ENCODE data around the gene GNMT. TPM values are rescaled to one million over a fixed set of nuclear protein-coding genes. Genes with fewer than 3 reads are reported as not detected.
A peak's percentile ranks its signal among the peaks of the same experiment; 100 is the strongest.

Gene GNMT
- total and polyA plus RNA-seq, 2 experiments from 2014 or later = 4.4 to 16.2 TPM

DNA sequence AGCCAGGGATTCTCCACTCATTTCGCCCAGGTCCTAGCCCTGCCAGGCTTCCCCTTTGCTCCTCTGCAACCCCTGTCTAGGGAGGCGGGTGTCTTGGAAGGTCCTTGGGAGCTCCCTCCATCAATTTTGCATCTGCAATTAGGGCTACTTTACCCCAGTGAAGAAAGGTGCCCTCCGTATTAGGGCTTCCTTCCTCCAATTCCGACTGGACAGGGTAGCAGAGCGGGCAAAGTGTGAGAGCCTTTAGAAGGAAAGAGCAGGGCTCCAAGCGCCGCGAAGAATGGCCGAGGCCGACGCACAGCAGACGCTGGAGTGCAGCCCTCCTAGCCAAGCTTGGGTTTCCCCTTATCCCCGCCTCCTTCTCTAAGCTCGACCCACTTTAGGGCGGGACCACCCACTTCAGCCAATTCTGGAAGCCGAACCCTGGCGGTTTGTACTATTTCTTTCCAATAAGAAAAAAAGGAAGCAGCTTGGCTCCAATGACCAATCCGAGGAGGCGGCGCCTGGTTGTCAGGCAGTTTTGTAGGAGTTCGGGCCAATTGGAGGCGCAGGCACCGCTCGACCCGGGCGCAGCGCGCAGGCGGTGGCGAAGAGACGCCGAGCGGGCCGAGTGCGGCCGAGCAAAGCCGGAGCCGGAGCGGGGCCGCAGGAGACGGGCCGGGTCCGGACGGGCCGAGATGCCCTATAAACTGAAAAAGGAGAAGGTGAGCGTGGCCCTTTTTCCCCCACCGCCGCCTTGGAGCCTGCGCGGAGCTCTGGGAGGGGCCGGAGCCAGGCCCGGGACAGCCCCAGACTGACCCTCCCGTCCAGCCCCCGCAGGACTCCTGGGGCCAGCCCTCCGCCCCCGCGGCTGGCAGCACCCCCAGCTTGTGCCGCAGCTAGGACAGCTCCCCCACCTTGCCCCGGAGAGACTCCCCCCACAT lies 23.7 kb downstream of the GNMT start, which contains the start of gene PPP2R5D:
TSS of gene PPP2R5D (plus strand) at position 570 of the 923 bp plus-strand sequence. CDS start at position 678, 108 bp downstream.
- Histone ChIP-seq H3K9me2 (replicated peaks; ENCODE audit: insufficient read depth) (no peaks in the 10 kb centered on the region), H3K27ac (peak within 1 kb of the TSS; percentile 77), H3K36me3 (replicated peaks; ENCODE audit: insufficient read depth, low read depth) (no peaks in the 10 kb centered on the region), H3K27me3 (no peaks in the 10 kb centered on the region), H3K9me3 (ENCODE audit: low read depth) (no peaks in the 10 kb centered on the region), H2AFZ (peak within 1 kb of the TSS; percentile 54), H3K79me2 (peaks cover 30% of the 10 kb centered on the region), H3K4me3 (peak within 1 kb of the TSS; percentile 35), H3K4me2 (peak within 1 kb of the TSS; percentile 95), H3K4me1 (ENCODE audit: insufficient read depth) (peaks cover 14% of the 10 kb centered on the region), H4K20me1 (ENCODE audit: insufficient read depth, poor library complexity, severe bottlenecking) (peaks cover 3% of the 10 kb centered on the region)
- TF ChIP-seq EZH2phosphoT487 (IDR thresholded peaks at IDR 0.05; ENCODE audit: low read depth, severe bottlenecking, unreplicated experiment) = no peak
- peak; percentile 99 for DNase-seq (ENCODE audit: low spot score)
- WGBS (ENCODE audit: low lambda C conversion rate, missing lambda C conversion rate) = 1% methylated on average over 48 of the region's 59 CpGs

DNA sequence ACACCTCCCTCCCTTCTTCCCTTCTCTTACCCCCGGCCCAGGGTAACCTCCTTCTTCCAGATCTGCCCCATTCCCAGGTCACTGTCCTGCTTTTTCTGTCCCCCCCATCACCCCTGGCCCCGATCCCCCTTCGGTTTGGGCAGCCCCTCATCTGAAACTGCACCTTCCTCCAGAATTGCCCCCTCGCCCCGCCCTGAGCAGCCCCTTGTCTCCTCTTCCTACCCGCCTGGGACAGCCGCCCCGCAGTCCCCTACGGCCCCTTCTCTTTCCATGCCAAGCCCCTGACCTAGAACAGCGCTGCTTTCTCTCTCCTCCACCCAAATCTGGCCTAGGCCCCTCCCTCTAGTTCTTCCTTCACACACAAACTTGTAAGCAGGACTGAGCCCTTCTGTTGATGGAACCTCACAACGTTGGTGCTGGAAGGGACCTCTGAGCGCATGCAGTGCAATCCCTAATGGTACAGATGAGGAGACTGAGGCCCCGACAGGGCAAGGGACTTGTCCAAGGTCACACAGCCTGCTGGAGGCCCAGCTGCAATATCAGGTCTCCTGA lies 24.4 kb downstream of the GNMT start:
- no peaks in the 10 kb centered on the region for H3K27me3 ChIP-seq
- H4K20me1 ChIP-seq (ENCODE audit: insufficient read depth, poor library complexity, severe bottlenecking) = peaks cover 3% of the 10 kb centered on the region
- no peaks in the 10 kb centered on the region for H3K36me3 ChIP-seq (replicated peaks; ENCODE audit: insufficient read depth, low read depth)
- peak overlapping the region; percentile 95 for H3K4me2 ChIP-seq
- peak overlapping the region; percentile 35 for H3K4me3 ChIP-seq
- peaks cover 30% of the 10 kb centered on the region for H3K79me2 ChIP-seq
- no peaks in the 10 kb centered on the region for H3K9me2 ChIP-seq (replicated peaks; ENCODE audit: insufficient read depth)
- no peaks in the 10 kb centered on the region for H3K9me3 ChIP-seq (ENCODE audit: low read depth)
- peak overlapping the region; percentile 47 for H3K27ac ChIP-seq
- H3K4me1 ChIP-seq (ENCODE audit: insufficient read depth) = peaks cover 14% of the 10 kb centered on the region
- peak overlapping the region; percentile 22 for H2AFZ ChIP-seq
- TF ChIP-seq, protein P1, sequence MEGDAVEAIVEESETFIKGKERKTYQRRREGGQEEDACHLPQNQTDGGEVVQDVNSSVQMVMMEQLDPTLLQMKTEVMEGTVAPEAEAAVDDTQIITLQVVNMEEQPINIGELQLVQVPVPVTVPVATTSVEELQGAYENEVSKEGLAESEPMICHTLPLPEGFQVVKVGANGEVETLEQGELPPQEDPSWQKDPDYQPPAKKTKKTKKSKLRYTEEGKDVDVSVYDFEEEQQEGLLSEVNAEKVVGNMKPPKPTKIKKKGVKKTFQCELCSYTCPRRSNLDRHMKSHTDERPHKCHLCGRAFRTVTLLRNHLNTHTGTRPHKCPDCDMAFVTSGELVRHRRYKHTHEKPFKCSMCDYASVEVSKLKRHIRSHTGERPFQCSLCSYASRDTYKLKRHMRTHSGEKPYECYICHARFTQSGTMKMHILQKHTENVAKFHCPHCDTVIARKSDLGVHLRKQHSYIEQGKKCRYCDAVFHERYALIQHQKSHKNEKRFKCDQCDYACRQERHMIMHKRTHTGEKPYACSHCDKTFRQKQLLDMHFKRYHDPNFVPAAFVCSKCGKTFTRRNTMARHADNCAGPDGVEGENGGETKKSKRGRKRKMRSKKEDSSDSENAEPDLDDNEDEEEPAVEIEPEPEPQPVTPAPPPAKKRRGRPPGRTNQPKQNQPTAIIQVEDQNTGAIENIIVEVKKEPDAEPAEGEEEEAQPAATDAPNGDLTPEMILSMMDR (IDR thresholded peaks at IDR 0.05; ENCODE audit: poor library complexity) = no peak
- no peak for TF ChIP-seq EZH2phosphoT487 (IDR thresholded peaks at IDR 0.05; ENCODE audit: low read depth, severe bottlenecking, unreplicated experiment)
- no peak for TF ChIP-seq EZH2 (IDR thresholded peaks at IDR 0.05; ENCODE audit: borderline replicate concordance)
- DNase-seq (ENCODE audit: low spot score) = peak; percentile 33
- WGBS (ENCODE audit: low lambda C conversion rate, missing lambda C conversion rate) = 24% methylated on average over 8 of the region's 13 CpGs

DNA sequence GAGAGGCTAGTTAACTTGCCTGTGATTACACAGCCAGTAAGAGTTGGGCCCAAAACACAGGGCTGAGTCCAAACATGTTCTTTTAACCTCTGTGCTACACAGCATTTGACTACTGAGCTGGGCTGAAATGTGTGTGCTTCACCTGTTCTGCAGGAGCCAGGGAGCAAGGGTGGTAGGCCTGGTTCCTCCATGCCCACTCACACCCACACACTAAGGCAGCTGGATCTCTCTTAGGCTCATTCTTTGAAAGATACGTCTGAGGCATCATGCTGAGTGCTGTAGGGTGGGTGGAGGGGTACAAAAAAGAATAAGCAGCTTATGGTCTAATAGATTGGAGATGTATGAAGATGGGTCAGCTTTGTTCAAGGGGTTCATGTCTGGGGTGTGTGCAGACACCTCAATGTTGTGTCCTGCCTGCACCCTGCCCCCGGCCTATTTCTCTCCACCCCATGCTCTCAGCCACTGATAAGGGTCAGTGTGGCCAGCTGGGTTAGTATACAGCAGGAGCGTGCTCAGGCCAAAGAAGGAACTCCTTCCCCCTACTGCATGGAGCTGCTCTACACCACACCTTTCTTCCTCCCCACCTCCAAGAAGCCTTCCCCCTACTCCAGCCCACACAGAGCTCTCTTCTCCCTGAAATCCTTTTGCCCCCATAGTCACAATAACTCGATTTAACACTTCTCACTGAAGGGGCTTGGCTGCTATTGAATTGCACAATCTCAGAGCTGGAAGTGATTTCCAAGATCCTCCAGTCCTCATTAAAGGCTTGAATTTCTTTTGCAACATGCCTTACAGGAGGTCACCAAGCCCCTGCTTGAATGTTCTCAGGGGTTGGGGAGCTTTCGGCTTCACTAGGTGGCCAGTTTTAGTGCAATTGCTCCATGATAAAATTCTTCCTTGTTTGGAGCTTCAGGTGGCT lies 27.2 kb downstream of the GNMT start:
- Histone ChIP-seq H3K79me2 (peaks cover 46% of the 10 kb centered on the region), H3K27ac (no peak overlapping the region), H3K27me3 (no peaks in the 10 kb centered on the region), H3K9me3 (ENCODE audit: low read depth) (no peaks in the 10 kb centered on the region), H3K36me3 (replicated peaks; ENCODE audit: insufficient read depth, low read depth) (no peaks in the 10 kb centered on the region), H3K4me1 (ENCODE audit: insufficient read depth) (peaks cover 14% of the 10 kb centered on the region), H3K9me2 (replicated peaks; ENCODE audit: insufficient read depth) (no peaks in the 10 kb centered on the region), H4K20me1 (ENCODE audit: insufficient read depth, poor library complexity, severe bottlenecking) (peaks cover 3% of the 10 kb centered on the region), H2AFZ (no peak overlapping the region), H3K4me3 (no peak overlapping the region), H3K4me2 (no peak overlapping the region)
- WGBS (ENCODE audit: low lambda C conversion rate, missing lambda C conversion rate) = 87% methylated on average over 5 of the region's 5 CpGs
- DNase-seq (ENCODE audit: low spot score) = no peak
- TF ChIP-seq EZH2 (IDR thresholded peaks at IDR 0.05; ENCODE audit: borderline replicate concordance) (no peak), EZH2phosphoT487 (IDR thresholded peaks at IDR 0.05; ENCODE audit: low read depth, severe bottlenecking, unreplicated experiment) (no peak)
- TF ChIP-seq, protein P1 (IDR thresholded peaks at IDR 0.05; ENCODE audit: poor library complexity) = no peak
